Neutrophil (primary cell): ENCODE measurements around the gene MID1.

Experiments
- H3K27ac ChIP-seq: fragments of 200-600 bp; sonication (generic); 2 replicates; pipeline ENCODE4 v1.5.1; 2016; ENCODE audit warnings: mild to moderate bottlenecking, moderate library complexity
- H3K27me3 ChIP-seq: fragments of 200-600 bp; sonication (generic); 2 replicates; pipeline ENCODE4 v1.6.0; 2016; ENCODE audit warnings: mild to moderate bottlenecking
- H3K36me3 ChIP-seq: fragments of 200-600 bp; sonication (generic); 2 replicates; pipeline ENCODE4 v1.5.1; 2017
- H3K4me1 ChIP-seq, 2 experiments: fragments of 200-600 bp in 1 of 2; sonication (generic) in 1 of 2; 1 replicate in 1 of 2; 2 replicates in 1 of 2; pipeline versions ENCODE4 v1.5.1 to v1.6.1; 2013 to 2016; ENCODE audit warnings: low read depth in 1 of 2, low read length in 1 of 2, mild to moderate bottlenecking in 1 of 2, moderate library complexity in 1 of 2; ENCODE audit not compliant: control insufficient read depth in 1 of 2, insufficient read depth in 1 of 2
- H3K4me3 ChIP-seq, 2 experiments: fragments of 200-600 bp in 1 of 2; sonication (generic) in 1 of 2; 1 replicate in 1 of 2; 2 replicates in 1 of 2; pipeline ENCODE4 v1.5.1; 2013 to 2016; ENCODE audit warnings: low read depth in 1 of 2, low read length in 1 of 2, mild to moderate bottlenecking in 1 of 2, moderate library complexity in 1 of 2
- H3K9me3 ChIP-seq: fragments of 200-600 bp; sonication (generic); 2 replicates; pipeline ENCODE4 v1.5.1; 2016
- TF ChIP-seq, protein P1 (sequence below): fragments of 200-600 bp; sonication (generic); IDR thresholded peaks from 2 replicates; pipeline ENCODE4 v1.5.1; 2016; ENCODE audit warnings: antibody characterized with exemption

The MID1 gene

DNA sequence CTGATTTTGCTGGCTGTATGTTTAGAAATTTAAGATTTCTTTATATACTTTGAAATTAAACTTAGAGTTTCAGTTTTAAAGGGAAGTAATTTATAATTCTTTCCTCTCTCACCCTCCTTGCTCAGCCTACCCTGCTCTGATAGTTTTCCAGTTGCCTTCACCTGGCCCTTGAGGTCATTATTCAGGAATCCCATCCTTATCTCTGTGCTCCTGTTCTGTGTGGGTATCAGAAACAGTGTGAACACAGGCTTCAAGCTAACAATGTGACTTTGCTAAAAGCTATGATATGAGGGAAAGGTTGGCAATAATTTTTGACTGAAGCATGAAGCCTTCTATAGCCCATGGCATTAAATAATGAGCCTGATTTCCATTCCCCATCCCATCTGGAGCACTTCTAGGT, 128.1 kb downstream of the MID1 start:
- H3K4me3 ChIP-seq = no peak overlapping the region
- H3K36me3 ChIP-seq = no peaks in the 10 kb centered on the region
- H3K9me3 ChIP-seq = no peaks in the 10 kb centered on the region
- H3K27me3 ChIP-seq = no peaks in the 10 kb centered on the region
- H3K27ac ChIP-seq = no peak overlapping the region
- H3K4me1 ChIP-seq = no peaks in the 10 kb centered on the region
- TF ChIP-seq, protein P1, sequence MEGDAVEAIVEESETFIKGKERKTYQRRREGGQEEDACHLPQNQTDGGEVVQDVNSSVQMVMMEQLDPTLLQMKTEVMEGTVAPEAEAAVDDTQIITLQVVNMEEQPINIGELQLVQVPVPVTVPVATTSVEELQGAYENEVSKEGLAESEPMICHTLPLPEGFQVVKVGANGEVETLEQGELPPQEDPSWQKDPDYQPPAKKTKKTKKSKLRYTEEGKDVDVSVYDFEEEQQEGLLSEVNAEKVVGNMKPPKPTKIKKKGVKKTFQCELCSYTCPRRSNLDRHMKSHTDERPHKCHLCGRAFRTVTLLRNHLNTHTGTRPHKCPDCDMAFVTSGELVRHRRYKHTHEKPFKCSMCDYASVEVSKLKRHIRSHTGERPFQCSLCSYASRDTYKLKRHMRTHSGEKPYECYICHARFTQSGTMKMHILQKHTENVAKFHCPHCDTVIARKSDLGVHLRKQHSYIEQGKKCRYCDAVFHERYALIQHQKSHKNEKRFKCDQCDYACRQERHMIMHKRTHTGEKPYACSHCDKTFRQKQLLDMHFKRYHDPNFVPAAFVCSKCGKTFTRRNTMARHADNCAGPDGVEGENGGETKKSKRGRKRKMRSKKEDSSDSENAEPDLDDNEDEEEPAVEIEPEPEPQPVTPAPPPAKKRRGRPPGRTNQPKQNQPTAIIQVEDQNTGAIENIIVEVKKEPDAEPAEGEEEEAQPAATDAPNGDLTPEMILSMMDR = no peak

DNA sequence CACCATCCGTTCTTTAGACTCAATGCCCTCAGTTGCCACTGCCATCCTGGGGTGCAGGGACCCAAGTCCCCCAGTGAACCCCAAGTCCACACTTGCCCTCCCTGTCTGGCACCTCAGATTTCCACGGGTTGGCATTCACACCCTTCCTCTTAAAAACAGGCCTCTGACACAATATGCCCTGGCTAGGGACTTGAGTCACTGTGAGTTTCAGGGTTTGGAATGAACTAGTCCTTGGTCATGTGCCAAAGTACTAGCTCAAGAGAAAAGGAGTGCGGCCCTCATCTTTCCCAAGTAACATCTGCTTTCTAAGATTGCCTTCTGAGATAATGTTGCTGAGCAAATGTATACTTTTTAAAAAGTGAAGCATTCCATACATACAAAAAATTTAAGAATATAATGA, 134.0 kb downstream of the MID1 start:
- TF ChIP-seq, protein P1 = no peak
- H3K4me1 ChIP-seq = no peaks in the 10 kb centered on the region
- H3K27me3 ChIP-seq = no peaks in the 10 kb centered on the region
- H3K4me3 ChIP-seq = no peak overlapping the region
- H3K27ac ChIP-seq = no peak overlapping the region
- H3K9me3 ChIP-seq = no peaks in the 10 kb centered on the region
- H3K36me3 ChIP-seq = no peaks in the 10 kb centered on the region

DNA sequence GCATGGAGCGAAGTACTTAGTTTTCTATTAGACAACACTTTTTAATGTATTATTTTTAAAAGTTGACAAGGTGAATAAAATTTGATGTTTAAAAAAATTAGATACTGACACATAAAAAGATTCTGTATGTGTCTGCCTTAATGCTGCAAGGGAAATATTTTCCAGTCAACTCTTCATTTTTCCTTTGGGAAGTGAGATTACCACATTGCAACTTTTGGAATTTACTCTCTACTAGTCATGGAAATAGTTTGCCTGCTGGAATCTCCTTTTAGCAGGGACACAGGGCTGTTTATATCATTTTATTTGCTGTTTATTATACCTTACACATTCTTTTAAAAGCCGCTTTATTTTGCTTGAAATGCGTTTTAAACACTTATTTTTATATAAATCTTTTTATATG, 135.1 kb downstream of the MID1 start:
- no peak overlapping the region for H3K27ac ChIP-seq
- TF ChIP-seq, protein P1 = no peak
- no peaks in the 10 kb centered on the region for H3K9me3 ChIP-seq
- H3K4me3 ChIP-seq = no peak overlapping the region
- H3K36me3 ChIP-seq = no peaks in the 10 kb centered on the region
- H3K4me1 ChIP-seq = no peaks in the 10 kb centered on the region
- H3K27me3 ChIP-seq = no peaks in the 10 kb centered on the region

DNA sequence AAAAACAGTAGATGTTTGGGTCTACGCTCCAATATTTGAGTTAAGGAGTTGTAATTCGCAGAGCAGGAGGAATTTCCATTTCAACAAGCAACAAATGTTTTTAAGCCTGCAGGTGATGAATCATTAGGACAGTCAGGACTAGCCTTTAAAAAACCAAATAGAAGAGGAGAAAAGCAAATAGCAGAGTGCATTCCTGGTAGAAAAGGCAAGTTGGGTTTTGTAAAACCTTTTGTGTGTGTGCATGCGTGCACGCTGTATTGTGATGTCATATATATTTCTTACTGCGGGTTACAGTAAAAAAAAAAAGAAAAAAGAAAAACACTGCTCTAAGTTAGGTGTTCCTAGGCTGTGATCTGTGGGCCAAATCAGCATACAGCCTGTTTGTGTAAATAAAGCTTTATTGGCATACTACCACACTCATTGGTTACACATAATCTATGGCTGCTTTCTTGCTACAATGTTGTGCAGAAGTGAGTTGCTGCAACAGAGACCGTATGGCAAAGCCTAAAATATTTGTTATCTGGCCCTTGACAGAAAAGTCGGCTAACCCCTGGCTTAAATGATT, 135.6 kb downstream of the MID1 start:
- Histone ChIP-seq H3K36me3 (no peaks in the 10 kb centered on the region), H3K9me3 (no peaks in the 10 kb centered on the region), H3K27ac (no peak overlapping the region), H3K4me1 (no peaks in the 10 kb centered on the region), H3K4me3 (no peak overlapping the region), H3K27me3 (no peaks in the 10 kb centered on the region)
- TF ChIP-seq, protein P1 = no peak

DNA sequence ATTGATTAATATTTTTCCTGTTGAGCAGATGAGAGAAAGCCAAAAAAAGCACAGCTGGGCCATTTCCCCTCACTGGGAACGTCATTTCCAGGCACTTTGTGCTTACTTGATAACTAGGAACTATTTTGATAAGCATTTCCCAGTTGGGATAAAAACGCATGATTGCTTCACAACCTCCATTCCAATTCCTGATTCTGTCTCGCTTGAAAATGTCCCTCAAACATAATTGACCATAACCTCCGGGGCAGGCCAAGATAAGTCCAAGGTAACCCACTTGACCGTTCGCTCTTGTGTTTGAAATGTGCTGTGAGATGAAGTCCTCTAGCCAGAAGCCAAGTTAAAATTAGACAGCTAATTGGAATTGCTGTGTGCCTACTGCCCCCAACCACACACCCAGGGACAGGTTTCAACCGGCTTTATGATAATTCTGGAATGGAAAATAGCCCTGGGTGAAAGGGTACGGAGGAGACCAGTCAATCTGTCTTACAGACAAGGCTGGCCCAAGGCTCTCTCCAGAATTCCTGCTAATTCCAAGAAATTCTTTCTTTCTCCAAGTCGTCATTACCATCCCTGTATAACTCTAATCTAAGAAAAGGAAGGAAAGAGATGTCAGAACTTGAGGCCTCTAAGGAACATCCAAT, 137.1 kb downstream of the MID1 start:
- Histone ChIP-seq H3K9me3 (no peaks in the 10 kb centered on the region), H3K4me3 (no peak overlapping the region), H3K27ac (no peak overlapping the region), H3K27me3 (no peaks in the 10 kb centered on the region), H3K36me3 (no peaks in the 10 kb centered on the region), H3K4me1 (no peaks in the 10 kb centered on the region)
- TF ChIP-seq, protein P1 = no peak
